HepG2 (cell line): ENCODE measurements around the gene MCOLN1. TPM values are rescaled to one million over a fixed set of nuclear protein-coding genes. Genes with fewer than 3 reads are reported as not detected.

Experiments
- CBX5 ChIP-seq: sonication (generic); formaldehyde crosslinking; IDR thresholded peaks from 2 replicates; pipeline ENCODE4 v1.4.0; 2020; ENCODE audit warnings: missing genetic modification reagents, borderline replicate concordance
- CCDC6 ChIP-seq: sonication (generic); formaldehyde crosslinking; IDR thresholded peaks from 2 replicates; pipeline ENCODE4 v1.8.1; 2022; ENCODE audit warnings: mild to moderate bottlenecking, missing genetic modification reagents, moderate library complexity
- KDM6A ChIP-seq: IDR thresholded peaks from 2 replicates; pipeline ENCODE4 v1.6.1; 2016; ENCODE audit warnings: low read depth
- MXI1 ChIP-seq: IDR thresholded peaks from 3 replicates; pipeline ENCODE4 v1.6.1; 2012; ENCODE audit warnings: low read depth, low read length, inconsistent platforms, borderline replicate concordance
- NKX3-1 ChIP-seq: sonication (generic); formaldehyde crosslinking; IDR thresholded peaks from 2 replicates; pipeline ENCODE4 v1.5.0; 2020; ENCODE audit warnings: missing genetic modification reagents
- NONO ChIP-seq, 2 experiments: fragments of 450-650 bp in 1 of 2; sonication (generic) in 1 of 2; formaldehyde crosslinking in 1 of 2; IDR thresholded peaks in 1 of 2; conservative IDR thresholded peaks in 1 of 2; 2 replicates each; pipeline versions ENCODE4 v1.6.1 to v1.8.0; 2017 to 2022; ENCODE audit warnings: mild to moderate bottlenecking in 1 of 2, missing genetic modification reagents in 1 of 2, moderate library complexity in 1 of 2
- PAX8 ChIP-seq: sonication (generic); formaldehyde crosslinking; IDR thresholded peaks from 2 replicates; pipeline ENCODE4 v1.8.0; 2022; ENCODE audit warnings: mild to moderate bottlenecking, missing genetic modification reagents, borderline replicate concordance
- SNAI1 ChIP-seq: sonication (generic); formaldehyde crosslinking; IDR thresholded peaks from 2 replicates; pipeline ENCODE4 v1.5.0; 2020; ENCODE audit warnings: mild to moderate bottlenecking, missing genetic modification reagents, borderline replicate concordance
- SRY ChIP-seq: sonication (generic); formaldehyde crosslinking; IDR thresholded peaks from 2 replicates; pipeline ENCODE4 v1.8.0; 2022; ENCODE audit warnings: mild to moderate bottlenecking, missing genetic modification reagents
- TBL1XR1 ChIP-seq: fragments of 150-350 bp; IDR thresholded peaks from 2 replicates; pipeline ENCODE4 v1.6.1; 2014; ENCODE audit warnings: borderline replicate concordance, low read length; ENCODE audit not compliant: partially characterized antibody
- TRIM24 ChIP-seq: sonication (generic); formaldehyde crosslinking; IDR thresholded peaks from 2 replicates; pipeline ENCODE4 v1.8.0; 2022; ENCODE audit warnings: mild to moderate bottlenecking, missing genetic modification reagents
- TSC22D2 ChIP-seq: sonication (generic); formaldehyde crosslinking; IDR thresholded peaks from 2 replicates; pipeline ENCODE4 v1.5.1; 2020; ENCODE audit warnings: missing genetic modification reagents, mild to moderate bottlenecking, borderline replicate concordance
- ZFP41 ChIP-seq: sonication (generic); formaldehyde crosslinking; IDR thresholded peaks from 2 replicates; pipeline ENCODE4 v1.4.0; 2020; ENCODE audit warnings: mild to moderate bottlenecking, missing genetic modification reagents, borderline replicate concordance
- ZMAT5 ChIP-seq: sonication (generic); formaldehyde crosslinking; IDR thresholded peaks from 2 replicates; pipeline ENCODE4 v1.5.0; 2020; ENCODE audit warnings: mild to moderate bottlenecking, low read depth, missing genetic modification reagents, borderline replicate concordance
- ZNF136 ChIP-seq: sonication (generic); formaldehyde crosslinking; IDR thresholded peaks from 2 replicates; pipeline ENCODE4 v1.8.1; 2022; ENCODE audit warnings: low read depth, mild to moderate bottlenecking, moderate library complexity, missing genetic modification reagents
- ZNF530 ChIP-seq: sonication (generic); formaldehyde crosslinking; IDR thresholded peaks from 2 replicates; pipeline ENCODE4 v1.5.0; 2020; ENCODE audit warnings: low read depth, mild to moderate bottlenecking, missing genetic modification reagents
- ZNF563 ChIP-seq: sonication (generic); formaldehyde crosslinking; IDR thresholded peaks from 2 replicates; pipeline ENCODE4 v1.8.0; 2022; ENCODE audit warnings: mild to moderate bottlenecking, moderate library complexity, missing genetic modification reagents
- ZNF713 ChIP-seq: sonication (generic); formaldehyde crosslinking; IDR thresholded peaks from 2 replicates; pipeline ENCODE4 v1.4.0; 2020; ENCODE audit warnings: mild to moderate bottlenecking, missing genetic modification reagents
- ZNF782 ChIP-seq: sonication (generic); formaldehyde crosslinking; IDR thresholded peaks from 2 replicates; pipeline ENCODE4 v1.4.0; 2020; ENCODE audit warnings: missing genetic modification reagents, mild to moderate bottlenecking, borderline replicate concordance
- ZNF879 ChIP-seq: sonication (generic); formaldehyde crosslinking; IDR thresholded peaks from 2 replicates; pipeline ENCODE4 v1.8.1; 2023; ENCODE audit warnings: missing genetic modification reagents
- ZSCAN30 ChIP-seq: sonication (generic); formaldehyde crosslinking; IDR thresholded peaks from 2 replicates; pipeline ENCODE4 v1.5.0; 2020; ENCODE audit warnings: mild to moderate bottlenecking, missing genetic modification reagents
- polyA plus RNA-seq, 8 experiments: library from polyadenylated mRNA; depleted of rRNA in 3 of 8; stranded (reverse) in 7 of 8; unstranded in 1 of 8; fragments of >200 nt; fragmentation: Illumina TruSeq in 4 of 8; extraction: Trizol in 4 of 8; gene quantifications; 2 replicates each; pipeline versions ENCODE4 v1.2.1 to v1.2.3, GENCODE V29; 2011 to 2016; ENCODE audit warnings: low read depth in 4 of 8, missing spikeins in 1 of 8, mixed read lengths in 1 of 8; ENCODE audit not compliant: insufficient read depth in 1 of 8
- total RNA-seq, 5 experiments: library from RNA; depleted of rRNA; stranded (reverse); fragments of >200 nt; fragmentation: Illumina TruSeq; extraction: Trizol; gene quantifications; 2 replicates each; pipeline ENCODE4 v1.2.3, GENCODE V29; 2016; ENCODE audit warnings: low read depth in 1 of 5
- TF ChIP-seq, protein P1 (sequence below): sonication (generic); formaldehyde crosslinking; IDR thresholded peaks from 2 replicates; pipeline ENCODE4 v1.5.0; 2020; ENCODE audit warnings: missing genetic modification reagents, mild to moderate bottlenecking, borderline replicate concordance
- TF ChIP-seq, protein P2 (sequence below): sonication (generic); formaldehyde crosslinking; IDR thresholded peaks from 2 replicates; pipeline ENCODE4 v1.8.0; 2022; ENCODE audit warnings: mild to moderate bottlenecking, missing genetic modification reagents; ENCODE audit not compliant: insufficient replicate concordance
- TF ChIP-seq, protein P3 (sequence below): sonication (generic); formaldehyde crosslinking; IDR thresholded peaks from 2 replicates; pipeline ENCODE4 v1.5.1; 2020; ENCODE audit warnings: missing genetic modification reagents, mild to moderate bottlenecking, borderline replicate concordance

Gene MCOLN1
- total and polyA plus RNA-seq, 2 of the 13 experiments (the other 11 are each of a cell fraction or from before 2014, with no cell fraction given), result 3.4 to 15.7 TPM

GRCh38 chr19:7535047-7535997, 12.9 kb downstream of the MCOLN1 start, which contains the start of gene PNPLA6 (continued):
- TF ChIP-seq ZNF713 (CRISPR knock-in tag) (peak; percentile 98; the same call in 1 of the 2 replicates), NONO (IDR thresholded peaks at IDR 0.05) (no peak), NONO (CRISPR knock-in tag; conservative IDR thresholded peaks at IDR 0.05) (peak; percentile 48; the same call in 1 of the 2 replicates), ZNF782 (peak; percentile 12; the same call in 1 of the 2 replicates), ZNF879 (CRISPR knock-in tag) (no peak), ZMAT5 (CRISPR knock-in tag) (no peak), TRIM24 (no peak), KDM6A (CRISPR knock-in tag) (peak; percentile 24; the same call in 1 of the 2 replicates), ZNF530 (CRISPR knock-in tag) (no peak), CBX5 (no peak), ZNF563 (CRISPR knock-in tag) (peak; percentile 31; the same call in 1 of the 2 replicates), TBL1XR1 (peak; percentile 24), SRY (CRISPR knock-in tag) (no peak), ZSCAN30 (CRISPR knock-in tag) (no peak), SNAI1 (CRISPR knock-in tag) (no peak), ZFP41 (CRISPR knock-in tag) (no peak), MXI1 (peak; percentile 72; the same call in 2 of the 3 replicates), CCDC6 (no peak), NKX3-1 (CRISPR knock-in tag) (peak; percentile 65; the same call in 1 of the 2 replicates), ZNF136 (CRISPR knock-in tag) (0 out of 2 replicates have a peak, but pooled peaks have one; percentile 40), PAX8 (0 out of 2 replicates have a peak, but pooled peaks have one; percentile 75), TSC22D2 (0 out of 2 replicates have a peak, but pooled peaks have one; percentile 44)
- TF ChIP-seq, protein P1, sequence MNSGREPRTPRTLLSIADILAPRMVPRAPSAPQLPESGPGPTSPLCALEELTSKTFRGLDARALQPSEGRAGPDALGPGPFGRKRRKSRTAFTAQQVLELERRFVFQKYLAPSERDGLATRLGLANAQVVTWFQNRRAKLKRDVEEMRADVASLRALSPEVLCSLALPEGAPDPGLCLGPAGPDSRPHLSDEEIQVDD (CRISPR knock-in tag), result no peak
- TF ChIP-seq, protein P2, sequence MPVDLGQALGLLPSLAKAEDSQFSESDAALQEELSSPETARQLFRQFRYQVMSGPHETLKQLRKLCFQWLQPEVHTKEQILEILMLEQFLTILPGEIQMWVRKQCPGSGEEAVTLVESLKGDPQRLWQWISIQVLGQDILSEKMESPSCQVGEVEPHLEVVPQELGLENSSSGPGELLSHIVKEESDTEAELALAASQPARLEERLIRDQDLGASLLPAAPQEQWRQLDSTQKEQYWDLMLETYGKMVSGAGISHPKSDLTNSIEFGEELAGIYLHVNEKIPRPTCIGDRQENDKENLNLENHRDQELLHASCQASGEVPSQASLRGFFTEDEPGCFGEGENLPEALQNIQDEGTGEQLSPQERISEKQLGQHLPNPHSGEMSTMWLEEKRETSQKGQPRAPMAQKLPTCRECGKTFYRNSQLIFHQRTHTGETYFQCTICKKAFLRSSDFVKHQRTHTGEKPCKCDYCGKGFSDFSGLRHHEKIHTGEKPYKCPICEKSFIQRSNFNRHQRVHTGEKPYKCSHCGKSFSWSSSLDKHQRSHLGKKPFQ (CRISPR knock-in tag), result no peak
- TF ChIP-seq, protein P3, sequence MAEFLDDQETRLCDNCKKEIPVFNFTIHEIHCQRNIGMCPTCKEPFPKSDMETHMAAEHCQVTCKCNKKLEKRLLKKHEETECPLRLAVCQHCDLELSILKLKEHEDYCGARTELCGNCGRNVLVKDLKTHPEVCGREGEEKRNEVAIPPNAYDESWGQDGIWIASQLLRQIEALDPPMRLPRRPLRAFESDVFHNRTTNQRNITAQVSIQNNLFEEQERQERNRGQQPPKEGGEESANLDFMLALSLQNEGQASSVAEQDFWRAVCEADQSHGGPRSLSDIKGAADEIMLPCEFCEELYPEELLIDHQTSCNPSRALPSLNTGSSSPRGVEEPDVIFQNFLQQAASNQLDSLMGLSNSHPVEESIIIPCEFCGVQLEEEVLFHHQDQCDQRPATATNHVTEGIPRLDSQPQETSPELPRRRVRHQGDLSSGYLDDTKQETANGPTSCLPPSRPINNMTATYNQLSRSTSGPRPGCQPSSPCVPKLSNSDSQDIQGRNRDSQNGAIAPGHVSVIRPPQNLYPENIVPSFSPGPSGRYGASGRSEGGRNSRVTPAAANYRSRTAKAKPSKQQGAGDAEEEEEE (CRISPR knock-in tag), result no peak
